ENCODE measurements around the gene RIPOR3. TPM values are rescaled to one million over a fixed set of nuclear protein-coding genes. Genes with fewer than 3 reads are reported as not detected.
"Not testable (repeated sequence)": the region's sequence is repeated elsewhere in the genome, so short reads cannot be mapped to it uniquely, and the experiment has no call there.

RIPOR3 gene
- total RNA-seq, 2 donors from 2014 or later: not detected

GRCh38 chr20:50655311-50655880 lies 35.9 kb downstream of the RIPOR3 start:
- Mint-ChIP-seq H3K27ac (no peak overlapping the region), H3K4me1 (ENCODE audit: low read depth in 2 of 2) (no peaks in the 10 kb centered on the region), H3K4me3 (no peak overlapping the region), H3K27me3 (peaks cover 0 to 5% of the 10 kb centered on the region in 2 donors), H3K9me3 (no peaks in the 10 kb centered on the region), H3K36me3 (no peaks in the 10 kb centered on the region)
- DNase-seq (ENCODE audit: low spot score) (no peak), ATAC-seq (no peak)

- no peak for ATAC-seq
- Mint-ChIP-seq H3K27ac (no peak overlapping the region), H3K36me3 (no peaks in the 10 kb centered on the region), H3K27me3 (peaks cover 0 to 5% of the 10 kb centered on the region in 2 donors), H3K9me3 (no peaks in the 10 kb centered on the region), H3K4me3 (no peak overlapping the region), H3K4me1 (ENCODE audit: low read depth in 2 of 2) (no peaks in the 10 kb centered on the region)
- no peak for DNase-seq (ENCODE audit: low spot score)
Measured at GRCh38 chr20:50654904-50655303, 36.4 kb downstream of the RIPOR3 start.

DNA sequence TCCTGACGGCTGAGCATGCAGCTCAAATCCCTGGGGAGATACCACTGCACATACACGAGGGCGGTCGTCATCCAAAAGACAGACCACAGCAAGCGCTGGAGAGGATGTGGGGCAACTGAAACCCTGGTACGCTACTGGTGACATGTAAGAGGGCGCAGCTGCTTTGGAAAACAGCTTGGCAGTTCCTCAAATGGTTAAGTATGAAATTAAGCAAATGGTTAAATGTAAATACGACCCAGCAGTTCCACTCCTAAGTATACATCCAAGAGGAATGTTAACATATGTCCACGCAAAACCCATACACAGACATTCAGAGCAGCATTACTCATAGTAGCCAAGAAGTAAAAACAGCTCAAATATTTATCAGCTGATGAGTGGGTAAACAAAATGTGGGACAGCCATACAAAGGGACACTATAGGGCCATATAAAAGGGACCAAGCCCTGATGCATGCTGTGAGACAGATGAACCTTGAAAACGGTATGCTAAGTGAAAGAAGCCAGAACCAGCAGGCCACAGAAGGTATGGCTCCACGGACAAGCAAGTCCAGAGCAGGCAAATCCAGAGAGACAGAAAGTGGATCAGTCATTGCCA lies 38.5 kb downstream of the RIPOR3 start:
- ATAC-seq: no peak
- Mint-ChIP-seq H3K4me3 (no peak overlapping the region), H3K27ac (no peak overlapping the region)

GRCh38 chr20:50651676-50652075 lies 39.7 kb downstream of the RIPOR3 start:
- H3K9me3 Mint-ChIP-seq: no peaks in the 10 kb centered on the region
- no peak for DNase-seq (ENCODE audit: low spot score)
- H3K27me3 Mint-ChIP-seq: peaks cover 0 to 5% of the 10 kb centered on the region in 2 donors
- H3K36me3 Mint-ChIP-seq: no peaks in the 10 kb centered on the region
- no peak for ATAC-seq
- H3K27ac Mint-ChIP-seq: no peak overlapping the region
- H3K4me3 Mint-ChIP-seq: no peak overlapping the region
- no peaks in the 10 kb centered on the region for H3K4me1 Mint-ChIP-seq (ENCODE audit: low read depth in 2 of 2)

More for the DNA sequence above, 38.5 kb downstream of the RIPOR3 start:
- peaks cover 0 to 5% of the 10 kb centered on the region in 2 donors for H3K27me3 Mint-ChIP-seq
- no peaks in the 10 kb centered on the region for H3K4me1 Mint-ChIP-seq (ENCODE audit: low read depth in 2 of 2)
- no peak for DNase-seq (ENCODE audit: low spot score)
- no peaks in the 10 kb centered on the region for H3K36me3 Mint-ChIP-seq
- no peaks in the 10 kb centered on the region for H3K9me3 Mint-ChIP-seq

DNA sequence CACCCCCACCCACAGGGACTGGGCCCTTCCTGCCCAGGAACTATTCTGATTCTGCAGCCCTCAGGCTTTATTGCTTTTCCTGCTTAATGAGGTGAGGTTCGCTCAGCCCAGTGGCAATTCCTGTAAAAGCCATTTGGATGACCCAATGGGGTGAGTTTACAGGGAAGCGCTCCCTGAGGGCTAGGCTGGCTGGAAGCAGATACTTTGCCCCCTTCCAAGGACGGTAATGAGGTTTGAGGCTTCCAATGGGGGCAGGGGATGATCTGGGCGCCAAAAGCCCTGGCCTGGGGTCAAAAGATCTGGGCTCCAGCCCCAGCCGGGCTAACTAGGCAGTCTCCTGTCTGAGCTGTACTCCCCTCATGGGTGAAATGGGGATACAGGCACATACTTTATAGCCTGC lies 41.8 kb downstream of the RIPOR3 start:
- Mint-ChIP-seq H3K27me3 (peaks cover 0 to 5% of the 10 kb centered on the region in 2 donors), H3K27ac (no peak overlapping the region), H3K36me3 (no peaks in the 10 kb centered on the region), H3K4me1 (ENCODE audit: low read depth in 2 of 2) (no peaks in the 10 kb centered on the region), H3K4me3 (no peak overlapping the region), H3K9me3 (no peaks in the 10 kb centered on the region)
- ATAC-seq (no peak), DNase-seq (ENCODE audit: low spot score) (no peak)

GRCh38 chr20:50648651-50649050 lies 42.7 kb downstream of the RIPOR3 start:
- ATAC-seq: no peak
- Mint-ChIP-seq H3K9me3 (no peaks in the 10 kb centered on the region), H3K4me3 (no peak overlapping the region), H3K4me1 (ENCODE audit: low read depth in 2 of 2) (no peaks in the 10 kb centered on the region), H3K27me3 (peaks cover 0 to 2% of the 10 kb centered on the region in 2 donors), H3K27ac (no peak overlapping the region), H3K36me3 (no peaks in the 10 kb centered on the region)
- no peak for DNase-seq (ENCODE audit: low spot score)

- Mint-ChIP-seq H3K36me3 (no peaks in the 10 kb centered on the region), H3K9me3 (no peaks in the 10 kb centered on the region), H3K4me3 (no peak overlapping the region), H3K4me1 (ENCODE audit: low read depth in 2 of 2) (no peaks in the 10 kb centered on the region), H3K27ac (no peak overlapping the region), H3K27me3 (peaks cover 0 to 3% of the 10 kb centered on the region in 2 donors)
- ATAC-seq: no peak
- no peak for DNase-seq (ENCODE audit: low spot score)
Measured at GRCh38 chr20:50646483-50646996, 44.8 kb downstream of the RIPOR3 start.

DNA sequence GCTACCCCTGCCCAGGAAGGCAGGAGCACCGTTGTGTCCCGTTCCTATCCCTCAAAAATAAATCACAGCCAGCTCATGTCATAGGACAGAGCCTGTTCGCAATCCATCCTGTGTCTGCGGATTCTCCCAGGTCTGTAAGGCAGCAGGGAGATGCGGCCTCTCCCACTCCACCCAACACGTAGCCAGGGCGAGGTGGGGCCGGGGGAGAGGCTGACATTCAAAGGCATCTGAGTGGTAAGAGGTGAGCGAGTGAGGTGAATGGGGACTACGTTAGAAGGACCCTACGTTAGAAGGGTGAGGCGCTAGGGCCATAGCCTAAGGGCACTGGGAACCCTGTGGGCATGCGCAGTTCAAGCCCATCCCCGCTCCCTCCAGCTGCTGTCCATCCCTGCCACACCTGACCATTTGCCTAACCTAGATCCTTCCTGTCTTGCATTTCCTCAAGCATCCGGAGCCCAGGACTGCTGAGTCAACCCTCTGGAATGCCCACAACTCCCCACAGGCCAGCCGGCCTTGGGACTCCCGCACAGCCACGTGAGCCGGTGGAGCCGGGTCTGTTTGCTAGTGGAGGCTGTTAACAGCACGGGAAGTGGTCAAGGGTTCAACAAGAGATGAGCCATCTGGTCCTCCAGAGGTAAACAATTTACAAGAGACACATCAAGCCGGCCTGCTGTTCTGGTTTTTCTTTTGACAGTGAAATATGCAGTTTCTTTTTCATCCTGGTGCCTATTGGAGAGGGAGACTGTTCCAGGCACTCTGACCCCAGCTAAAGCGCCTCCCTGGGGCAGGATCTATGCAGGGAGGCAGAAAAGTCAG lies 45.9 kb downstream of the RIPOR3 start:
- Mint-ChIP-seq H3K9me3 (no peaks in the 10 kb centered on the region), H3K27ac (no peak overlapping the region), H3K36me3 (no peaks in the 10 kb centered on the region), H3K4me1 (ENCODE audit: low read depth in 2 of 2) (no peaks in the 10 kb centered on the region), H3K27me3 (peaks cover 0 to 3% of the 10 kb centered on the region in 2 donors), H3K4me3 (no peak overlapping the region)
- DNase-seq (ENCODE audit: low spot score) (no peak), ATAC-seq (no peak)

GRCh38 chr20:50642288-50642803 lies 49.0 kb downstream of the RIPOR3 start:
- H3K9me3 Mint-ChIP-seq: no peaks in the 10 kb centered on the region
- no peaks in the 10 kb centered on the region for H3K36me3 Mint-ChIP-seq
- no peak overlapping the region for H3K4me3 Mint-ChIP-seq
- H3K4me1 Mint-ChIP-seq (ENCODE audit: low read depth in 2 of 2): no peaks in the 10 kb centered on the region
- H3K27ac Mint-ChIP-seq: no peak overlapping the region
- no peak for DNase-seq (ENCODE audit: low spot score)
- no peak for ATAC-seq
- H3K27me3 Mint-ChIP-seq: peaks cover 0 to 3% of the 10 kb centered on the region in 2 donors

- not testable (repeated sequence) for H3K9me3 Mint-ChIP-seq; H3K4me1 Mint-ChIP-seq (ENCODE audit: low read depth in 2 of 2); H3K27ac Mint-ChIP-seq
Measured at GRCh38 chr20:50641625-50642287, 49.6 kb downstream of the RIPOR3 start.

GRCh38 chr20:50639971-50640711 lies 51.2 kb downstream of the RIPOR3 start:
- H3K27me3 Mint-ChIP-seq; H3K4me1 Mint-ChIP-seq (ENCODE audit: low read depth in 2 of 2); H3K9me3 Mint-ChIP-seq; H3K27ac Mint-ChIP-seq; H3K4me3 Mint-ChIP-seq; H3K36me3 Mint-ChIP-seq; DNase-seq (ENCODE audit: low spot score): not testable (repeated sequence)
- peak; percentile 4 to 31 for ATAC-seq

More at GRCh38 chr20:50641625-50642287, 49.6 kb downstream of the RIPOR3 start:
- DNase-seq (ENCODE audit: low spot score); H3K4me3 Mint-ChIP-seq; H3K27me3 Mint-ChIP-seq; H3K36me3 Mint-ChIP-seq: not testable (repeated sequence)
- ATAC-seq: peak in 1 of 2 donors; percentile 13

GRCh38 chr20:50638015-50638847 lies 53.1 kb downstream of the RIPOR3 start:
- ATAC-seq; DNase-seq (ENCODE audit: low spot score): not testable (repeated sequence)

More at GRCh38 chr20:50638015-50638847, 53.1 kb downstream of the RIPOR3 start:
- H3K27me3 Mint-ChIP-seq; H3K9me3 Mint-ChIP-seq; H3K4me1 Mint-ChIP-seq (ENCODE audit: low read depth in 2 of 2); H3K4me3 Mint-ChIP-seq; H3K27ac Mint-ChIP-seq; H3K36me3 Mint-ChIP-seq: not testable (repeated sequence)

All from natural killer cell treated with Interleukin-12 subunit alpha and Interleukin-12 subunit beta and Interleukin-15 and Interleukin-18, amount 100 ng/mL, for 72 hours (primary cell).